Measurements from ENCODE around the gene MBD3L2. TPM values are rescaled to one million over a fixed set of nuclear protein-coding genes. Genes with fewer than 3 reads are reported as not detected.
"Not testable (repeated sequence)": the region's sequence is repeated elsewhere in the genome, so short reads cannot be mapped to it uniquely, and the experiment has no call there.

Gene MBD3L2
- polyA plus RNA-seq (ENCODE audit: insufficient read length in 10 of 10), result under 1 TPM in 1 of 10 donors, not detected in 9; 0.38 TPM
- long read RNA-seq, donor 1, result 0 reads
- long read RNA-seq, donor 2, result 0 reads
- long read RNA-seq, donor 3, result 0 reads
- long read RNA-seq, donor 4, result 0 reads
- long read RNA-seq, donor 5, result 0 reads
- long read RNA-seq, donor 6, result 0 reads
- long read RNA-seq, donor 7, result 0 reads
- long read RNA-seq, donor 8, result 0 reads
- long read RNA-seq, donor 9, result 0 reads

DNA sequence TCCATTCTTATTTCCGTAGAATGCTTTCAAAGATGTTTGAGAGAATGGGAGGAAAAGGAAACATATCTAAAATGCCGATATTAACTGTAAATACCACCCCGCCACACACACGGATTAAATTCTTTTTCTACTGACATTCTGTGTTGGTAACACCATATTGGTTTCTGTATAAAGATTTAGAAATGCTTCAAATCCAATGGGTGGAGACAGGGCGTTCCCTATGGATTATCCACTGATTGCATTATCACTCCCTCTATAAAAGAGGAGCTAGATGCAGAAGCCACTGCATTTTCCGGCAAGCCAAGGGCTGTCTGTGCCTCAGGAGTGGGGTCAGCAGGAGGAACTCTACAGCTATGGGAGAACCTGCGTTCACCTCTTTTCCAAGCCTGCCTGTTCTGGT, at the start of gene MBD3L2:
MBD3L2 (plus strand) TSS at position 301 of the 400 bp plus-strand sequence; CDS start at position 354, 53 bp downstream.
- DNase-seq, result not testable (repeated sequence)

DNA sequence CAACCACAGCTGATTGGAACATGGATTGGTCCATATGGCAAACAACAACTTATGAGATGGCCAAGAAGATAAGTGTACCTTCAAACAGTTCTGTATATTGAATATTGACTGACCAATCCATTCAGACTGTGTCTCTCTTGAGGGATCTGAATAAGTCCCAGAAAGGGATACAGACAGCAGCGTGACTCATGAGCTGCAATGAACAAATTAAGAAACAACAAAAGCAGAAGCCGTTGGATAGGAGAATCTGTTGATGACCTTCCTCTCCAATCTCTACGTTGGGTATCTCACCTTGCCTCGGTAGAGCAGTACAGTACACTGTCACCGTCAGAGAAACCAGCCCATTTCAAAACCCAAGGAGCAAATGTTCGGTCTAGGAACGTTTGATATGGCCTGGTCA, 49.2 kb upstream of the MBD3L2 start:
- no peak for DNase-seq

DNA sequence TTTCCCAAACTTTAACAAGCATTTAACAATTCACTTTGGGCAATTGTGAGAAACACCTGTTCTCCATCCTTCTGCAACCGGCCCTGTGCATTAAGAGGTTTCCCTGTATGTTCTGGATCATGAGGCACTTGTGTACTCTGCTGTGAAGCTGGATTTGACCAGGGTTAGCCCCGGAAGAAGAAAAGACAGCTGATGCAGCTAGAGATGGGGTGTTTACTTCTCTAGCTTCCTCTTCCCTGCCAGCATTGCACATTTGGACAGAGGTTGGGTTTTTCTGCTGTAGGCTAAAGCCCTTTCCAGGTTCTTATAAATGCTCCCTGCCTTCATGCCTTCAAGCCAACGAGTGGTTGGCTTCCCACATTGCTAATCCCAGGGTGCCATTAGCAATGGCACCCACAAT, 48.8 kb upstream of the MBD3L2 start:
- DNase-seq, result peak in 1 of 3 donors; percentile 2

DNA sequence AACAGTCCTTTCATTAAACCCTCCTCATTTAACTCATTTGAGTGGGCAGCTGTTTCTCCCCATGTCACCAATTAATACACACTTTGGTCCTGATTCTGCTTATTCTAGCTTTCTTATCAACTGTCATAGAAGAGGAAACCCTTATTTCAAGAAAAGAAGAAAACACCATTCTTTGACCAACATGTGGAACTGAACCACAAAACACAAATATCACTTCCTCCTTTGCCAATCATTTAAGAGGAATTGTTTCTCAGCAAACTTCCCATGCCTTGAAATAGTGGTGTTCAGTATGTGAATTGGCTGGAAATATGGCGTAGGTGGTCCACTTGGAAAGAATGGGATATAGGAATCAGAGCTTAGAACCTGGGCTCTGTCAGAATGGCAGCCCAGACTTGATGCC, 48.3 kb upstream of the MBD3L2 start:
- DNase-seq, result peak in 1 of 3 donors; percentile 3

DNA sequence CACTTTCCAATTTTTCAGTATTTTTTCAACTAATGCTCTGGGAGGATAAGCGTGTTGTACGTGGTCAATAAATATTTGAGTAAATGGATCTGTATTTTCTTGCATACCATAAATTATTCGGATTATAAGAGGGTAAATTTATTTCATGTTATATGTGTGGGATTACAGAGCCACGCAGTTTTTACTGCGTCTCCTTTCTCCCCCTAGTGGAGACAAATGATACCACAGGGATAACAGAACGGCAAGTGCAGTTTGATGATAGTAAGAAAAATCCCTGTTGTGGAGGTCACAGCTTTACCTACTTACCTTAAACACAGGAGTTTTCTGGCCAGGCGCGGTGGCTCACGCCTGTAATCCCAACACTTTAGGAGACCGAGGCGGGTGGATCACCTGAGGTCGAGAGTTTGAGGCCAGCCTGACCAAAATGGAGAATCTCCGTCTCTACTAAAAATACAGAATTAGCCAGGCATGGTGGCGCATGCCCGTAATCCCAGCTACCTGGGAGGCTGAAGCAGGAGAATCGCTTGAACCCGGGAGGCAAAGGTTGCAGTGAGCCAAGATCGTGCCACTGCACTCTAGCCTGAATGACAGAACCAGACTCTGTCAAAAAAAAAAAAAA, 44.7 kb upstream of the MBD3L2 start:
- peak; percentile 15 to 36 (median 23) for DNase-seq

DNA sequence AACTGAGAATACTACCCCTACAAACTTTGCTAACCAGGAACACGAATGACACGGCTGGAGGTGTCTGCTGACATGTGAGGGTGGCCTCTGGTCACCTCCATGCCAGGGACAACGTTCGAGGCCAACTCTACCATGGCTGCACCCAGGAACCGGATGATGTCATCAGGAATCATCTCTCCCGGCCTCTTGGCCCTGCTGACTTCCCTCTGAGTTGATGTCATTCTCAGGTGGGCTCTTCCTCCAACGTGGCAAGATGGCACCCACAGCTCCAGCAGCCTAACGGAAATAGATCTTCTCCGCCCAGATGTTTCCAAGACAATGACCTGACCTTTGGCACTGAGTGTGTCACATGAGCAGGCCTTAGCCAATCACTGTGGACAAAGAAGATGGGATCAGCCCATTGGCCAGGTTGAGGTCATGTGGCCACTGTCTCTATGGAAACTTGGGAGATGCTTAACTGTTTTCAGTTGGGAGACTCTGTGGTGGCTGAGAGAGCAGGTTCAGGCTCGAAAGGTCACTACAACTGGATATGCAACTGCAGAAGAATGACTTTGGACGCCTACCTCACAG, 42.9 kb upstream of the MBD3L2 start:
- no peak for DNase-seq

DNA sequence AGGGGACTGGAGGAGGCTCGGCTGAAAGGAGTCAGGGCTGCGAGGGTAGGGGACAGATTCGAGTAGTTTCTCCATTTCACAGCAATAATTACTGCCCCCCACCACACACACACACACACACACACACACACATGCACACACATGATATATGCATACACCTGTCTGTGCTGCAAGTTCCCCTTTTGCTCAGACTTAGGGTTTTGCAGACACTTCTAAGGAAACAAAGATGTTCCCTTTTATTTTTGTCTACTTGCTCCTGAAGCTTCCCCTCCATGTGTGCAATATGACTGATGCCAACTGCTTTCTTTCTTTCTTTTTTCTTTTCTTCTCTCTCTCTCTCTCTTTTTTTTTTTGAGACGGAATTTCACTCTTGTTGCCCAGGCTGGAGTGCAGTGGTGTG, 41.3 kb upstream of the MBD3L2 start:
- no peak for DNase-seq

DNA sequence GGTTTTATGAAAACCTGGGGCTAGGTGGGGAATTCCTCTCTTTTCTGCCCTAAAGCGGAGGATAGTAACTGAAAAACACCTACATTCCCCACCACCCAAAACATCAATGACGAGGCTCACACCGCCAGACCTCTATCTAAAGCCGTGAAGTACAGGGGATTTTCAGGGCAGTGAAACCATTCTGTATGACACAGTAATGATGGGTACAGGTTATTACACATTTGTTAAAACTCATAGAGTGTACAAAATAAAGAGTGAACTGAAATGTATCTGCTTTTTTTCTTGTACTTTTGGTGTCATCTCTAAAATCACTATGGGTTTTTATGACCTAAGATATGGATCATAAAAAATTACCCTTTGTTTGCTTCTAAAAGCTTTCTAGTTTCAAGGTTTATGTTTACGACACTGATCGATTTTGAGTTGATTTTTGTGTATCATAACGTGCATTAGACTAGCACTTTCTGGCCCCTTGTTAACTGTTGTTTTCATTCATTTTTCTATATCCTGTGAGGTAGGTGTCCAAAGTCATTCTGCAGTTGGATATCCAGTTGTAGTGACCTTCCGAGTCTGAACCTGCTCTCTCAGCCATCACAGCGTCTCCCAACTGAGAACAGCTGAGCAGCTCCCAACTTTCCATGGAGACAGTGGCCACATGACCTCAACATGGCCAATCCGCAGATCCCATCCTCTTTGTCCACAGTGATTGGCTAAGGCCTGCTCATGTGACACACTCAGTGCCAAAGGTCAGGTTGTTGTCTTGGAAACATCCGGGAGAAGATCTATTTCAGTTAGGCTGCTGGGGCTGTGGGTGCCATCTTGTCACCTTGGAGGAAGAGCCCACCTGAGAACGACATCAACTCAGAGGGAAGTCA, 38.2 kb upstream of the MBD3L2 start:
- DNase-seq, result no peak

DNA sequence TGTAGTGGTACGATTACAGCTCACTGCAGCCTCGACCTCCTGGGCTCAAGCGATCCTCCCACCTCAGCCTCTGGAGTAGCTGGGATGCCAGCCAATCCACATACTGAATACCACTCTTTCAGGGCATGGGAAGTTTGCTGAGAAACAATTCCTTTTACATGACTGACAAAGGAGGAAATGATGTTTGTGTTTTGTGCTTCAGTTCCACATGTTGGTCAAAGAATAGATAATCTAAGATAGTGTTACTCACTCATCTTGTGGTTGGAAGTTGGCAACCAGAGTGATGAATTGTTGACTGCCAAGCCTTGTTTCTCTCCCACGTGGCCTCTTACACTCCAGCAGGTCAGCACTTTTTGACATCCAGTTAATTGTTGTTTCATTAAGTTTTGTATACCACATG, 35.4 kb upstream of the MBD3L2 start:
- DNase-seq, result no peak

DNA sequence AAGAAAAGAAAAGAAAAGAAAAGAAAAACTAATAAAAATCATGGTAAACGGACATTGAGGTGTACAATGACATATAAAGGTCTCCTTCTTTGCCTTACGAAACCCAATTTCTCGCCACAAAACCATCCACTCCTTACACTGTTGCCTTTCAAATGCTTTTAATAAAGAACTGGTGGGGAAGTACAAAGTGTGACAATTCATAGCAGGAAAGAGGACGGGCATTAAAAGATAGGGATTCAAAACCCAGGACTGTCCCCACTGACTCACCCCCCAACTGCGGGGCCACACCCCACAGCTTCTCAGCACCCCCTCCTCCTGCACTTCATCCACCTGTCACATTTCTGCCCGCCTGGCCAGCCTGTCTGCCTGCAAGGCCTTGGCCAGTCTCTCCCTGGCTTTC, 30.3 kb upstream of the MBD3L2 start:
- DNase-seq, result no peak

DNA sequence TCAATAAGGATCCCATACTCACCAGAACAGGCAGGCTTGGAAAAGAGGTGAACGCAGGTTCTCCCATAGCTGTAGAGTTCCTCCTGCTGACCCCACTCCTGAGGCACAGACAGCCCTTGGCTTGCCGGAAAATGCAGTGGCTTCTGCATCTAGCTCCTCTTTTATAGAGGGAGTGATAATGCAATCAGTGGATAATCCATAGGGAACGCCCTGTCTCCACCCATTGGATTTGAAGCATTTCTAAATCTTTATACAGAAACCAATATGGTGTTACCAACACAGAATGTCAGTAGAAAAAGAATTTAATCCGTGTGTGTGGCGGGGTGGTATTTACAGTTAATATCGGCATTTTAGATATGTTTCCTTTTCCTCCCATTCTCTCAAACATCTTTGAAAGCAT, 27.8 kb upstream of the MBD3L2 start, which contains the start of gene MBD3L2B:
MBD3L2B (minus strand) TSS at position 101 of the 400 bp plus-strand sequence; CDS start at position 67, 34 bp downstream.
- not testable (repeated sequence) for DNase-seq

DNA sequence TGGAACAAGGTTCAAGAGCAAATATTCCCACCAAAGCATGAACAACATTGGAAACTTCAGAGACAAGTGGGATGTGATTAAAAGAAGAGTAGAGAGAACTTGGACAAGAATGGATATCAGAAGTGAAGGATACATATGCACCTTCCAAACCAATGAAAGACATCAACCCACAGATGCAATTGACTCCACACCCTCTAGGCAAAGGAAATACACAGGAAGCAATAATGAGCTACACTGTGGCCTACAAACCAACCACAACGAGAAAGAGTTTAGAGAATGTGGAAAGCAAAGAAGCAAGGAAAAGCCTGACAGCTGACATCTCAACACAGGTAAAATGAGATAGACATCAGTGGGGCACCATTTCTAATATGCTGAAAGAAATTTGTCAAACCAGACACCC, 20.3 kb upstream of the MBD3L2 start:
- not testable (repeated sequence) for DNase-seq

DNA sequence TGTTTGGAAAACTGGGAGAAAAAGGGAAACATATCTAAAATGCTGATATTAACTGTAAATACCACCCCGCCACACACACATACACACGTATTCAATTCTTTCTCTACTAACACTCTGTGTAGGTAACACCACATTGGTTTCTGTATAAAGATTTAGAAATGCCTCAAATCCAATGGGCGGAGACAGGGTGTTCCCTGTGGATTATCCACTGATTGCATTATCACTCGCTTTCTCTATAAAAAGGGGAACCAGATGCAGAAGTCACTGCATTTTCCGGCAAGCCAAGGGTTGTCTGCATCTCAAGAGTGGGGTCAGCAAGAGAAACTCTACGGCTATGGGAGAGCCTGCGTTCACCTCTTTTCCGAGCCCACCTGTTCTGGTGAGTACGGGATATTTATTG, 18.8 kb upstream of the MBD3L2 start, which contains the start of gene MBD3L5:
MBD3L5 (plus strand) TSS at position 301 of the 400 bp plus-strand sequence; CDS start at position 335, 34 bp downstream.
- DNase-seq, result not testable (repeated sequence)

DNA sequence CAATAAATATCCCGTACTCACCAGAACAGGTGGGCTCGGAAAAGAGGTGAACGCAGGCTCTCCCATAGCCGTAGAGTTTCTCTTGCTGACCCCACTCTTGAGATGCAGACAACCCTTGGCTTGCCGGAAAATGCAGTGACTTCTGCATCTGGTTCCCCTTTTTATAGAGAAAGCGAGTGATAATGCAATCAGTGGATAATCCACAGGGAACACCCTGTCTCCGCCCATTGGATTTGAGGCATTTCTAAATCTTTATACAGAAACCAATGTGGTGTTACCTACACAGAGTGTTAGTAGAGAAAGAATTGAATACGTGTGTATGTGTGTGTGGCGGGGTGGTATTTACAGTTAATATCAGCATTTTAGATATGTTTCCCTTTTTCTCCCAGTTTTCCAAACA, 9.0 kb upstream of the MBD3L2 start, which contains the start of gene MBD3L4:
MBD3L4 (minus strand) TSS at position 101 of the 400 bp plus-strand sequence; CDS start at position 66, 35 bp downstream.
- DNase-seq, result not testable (repeated sequence)

DNA sequence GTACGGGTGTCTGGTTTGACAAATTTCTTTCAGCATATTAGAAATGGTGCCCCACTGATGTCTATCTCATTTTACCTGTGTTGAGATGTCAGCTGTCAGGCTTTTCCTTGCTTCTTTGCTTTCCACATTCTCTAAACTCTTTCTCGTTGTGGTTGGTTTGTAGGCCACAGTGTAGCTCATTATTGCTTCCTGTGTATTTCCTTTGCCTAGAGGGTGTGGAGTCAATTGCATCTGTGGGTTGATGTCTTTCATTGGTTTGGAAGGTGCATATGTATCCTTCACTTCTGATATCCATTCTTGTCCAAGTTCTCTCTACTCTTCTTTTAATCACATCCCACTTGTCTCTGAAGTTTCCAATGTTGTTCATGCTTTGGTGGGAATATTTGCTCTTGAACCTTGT, 7.6 kb upstream of the MBD3L2 start:
- not testable (repeated sequence) for DNase-seq

DNA sequence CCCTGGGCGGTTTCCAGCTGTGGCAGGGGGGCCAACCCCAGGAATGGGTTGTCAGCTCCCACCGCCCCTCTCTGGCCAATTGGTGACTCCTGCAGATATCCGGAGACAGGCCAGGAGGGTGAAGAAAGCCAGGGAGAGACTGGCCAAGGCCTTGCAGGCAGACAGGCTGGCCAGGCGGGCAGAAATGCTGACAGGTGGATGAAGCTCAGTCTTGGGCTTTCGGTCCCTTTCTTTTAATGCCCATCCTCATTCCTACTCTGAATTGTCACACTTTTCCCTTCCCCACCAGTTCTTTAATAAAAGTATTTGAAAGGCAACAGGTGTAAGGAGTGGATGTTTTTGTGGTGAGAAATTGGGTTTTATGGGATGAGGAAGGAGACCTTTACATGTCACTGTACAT, 2.3 kb downstream of the MBD3L2 start:
- not testable (repeated sequence) for DNase-seq

DNA sequence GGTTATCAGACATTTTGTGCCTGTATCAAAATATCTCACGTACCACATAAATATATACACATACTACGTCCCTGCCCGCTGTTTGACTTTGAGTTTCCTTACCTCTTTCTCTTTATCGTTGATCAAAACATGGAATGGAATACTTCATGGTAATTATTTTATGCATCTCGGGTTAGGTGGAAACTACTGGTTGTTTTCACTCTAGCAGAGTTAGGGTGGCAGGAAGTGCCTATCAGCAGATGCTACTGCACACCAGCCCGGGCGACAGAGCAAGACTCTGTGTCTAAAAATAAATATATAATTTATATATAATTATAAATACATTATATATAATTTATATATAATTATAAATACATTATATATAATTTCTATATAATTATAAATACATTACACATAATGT, 3.8 kb downstream of the MBD3L2 start:
- not testable (repeated sequence) for DNase-seq

DNA sequence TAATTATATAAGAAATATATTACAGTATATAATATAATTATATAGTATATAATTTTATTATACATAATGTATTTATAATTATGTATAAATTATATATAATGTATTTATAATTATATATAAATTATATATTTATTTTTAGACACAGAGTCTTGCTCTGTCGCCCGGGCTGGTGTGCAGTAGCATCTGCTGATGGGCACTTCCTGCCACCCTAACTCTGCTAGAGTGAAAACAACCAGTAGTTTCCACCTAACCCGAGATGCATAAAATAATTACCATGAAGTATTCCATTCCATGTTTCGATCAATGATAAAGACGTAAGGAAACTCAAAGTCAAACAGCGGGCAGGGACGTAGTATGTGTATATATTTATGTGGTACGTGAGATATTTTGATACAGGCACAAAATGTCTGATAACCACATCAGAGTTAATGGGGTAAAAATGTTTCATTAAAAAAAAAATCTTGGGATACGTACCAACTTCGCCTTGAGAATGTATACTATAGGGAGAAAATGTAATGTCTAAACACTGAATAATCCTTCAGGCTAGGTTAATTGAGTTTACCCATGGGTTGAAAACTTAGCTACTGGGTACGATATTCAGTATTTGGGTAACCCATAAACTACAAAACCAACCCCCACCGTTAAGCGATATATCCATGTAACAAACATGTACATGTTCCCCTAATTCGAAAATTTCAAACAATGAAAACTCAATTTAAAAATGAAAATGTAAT, 5.7 kb downstream of the MBD3L2 start:
- DNase-seq, result not testable (repeated sequence)

DNA sequence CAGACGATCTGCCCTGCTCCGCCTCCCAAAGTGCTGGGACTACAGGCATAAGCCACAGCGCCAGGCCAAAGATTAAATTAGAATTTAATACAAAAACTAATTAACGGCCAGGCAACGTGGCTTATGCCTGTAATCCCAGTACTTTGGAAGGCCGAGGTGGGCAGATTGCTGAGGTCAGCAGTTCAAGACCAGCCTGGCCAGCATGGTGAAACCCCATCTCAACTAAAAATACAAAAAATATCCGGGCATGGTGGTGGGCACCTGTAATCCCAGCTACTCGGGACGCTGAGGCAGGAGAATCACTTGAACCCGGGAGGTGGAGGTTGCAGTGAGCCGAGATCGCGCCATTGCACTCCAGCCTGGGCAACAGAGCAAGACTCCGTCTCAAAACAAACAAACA, 6.6 kb downstream of the MBD3L2 start:
- not testable (repeated sequence) for DNase-seq

DNA sequence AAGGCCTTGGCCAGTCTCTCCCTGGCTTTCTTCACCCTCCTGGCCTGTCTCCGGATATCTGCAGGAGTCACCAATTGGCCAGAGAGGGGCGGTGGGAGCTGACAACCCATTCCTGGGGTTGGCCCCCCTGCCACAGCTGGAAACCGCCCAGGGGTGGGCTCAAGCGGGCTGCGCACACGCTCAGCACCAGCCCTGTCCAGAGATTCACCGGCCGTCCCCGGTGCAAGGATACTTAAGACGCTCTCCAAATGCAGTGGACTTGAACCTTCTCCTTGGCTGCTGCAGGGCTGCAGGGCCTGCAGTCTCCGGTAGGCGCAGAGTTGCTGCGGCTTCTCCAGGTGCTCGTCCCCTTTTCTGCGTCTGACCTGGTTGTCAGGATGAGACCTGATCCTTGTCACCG, 7.2 kb downstream of the MBD3L2 start:
- not testable (repeated sequence) for DNase-seq

DNA sequence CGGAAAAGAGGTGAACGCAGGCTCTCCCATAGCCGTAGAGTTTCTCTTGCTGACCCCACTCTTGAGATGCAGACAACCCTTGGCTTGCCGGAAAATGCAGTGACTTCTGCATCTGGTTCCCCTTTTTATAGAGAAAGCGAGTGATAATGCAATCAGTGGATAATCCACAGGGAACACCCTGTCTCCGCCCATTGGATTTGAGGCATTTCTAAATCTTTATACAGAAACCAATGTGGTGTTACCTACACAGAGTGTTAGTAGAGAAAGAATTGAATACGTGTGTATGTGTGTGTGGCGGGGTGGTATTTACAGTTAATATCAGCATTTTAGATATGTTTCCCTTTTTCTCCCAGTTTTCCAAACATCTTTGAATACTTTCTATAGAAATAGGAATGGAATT, 9.5 kb downstream of the MBD3L2 start, which contains the start of gene MBD3L3:
MBD3L3 (minus strand) TSS at position 101 of the 400 bp plus-strand sequence; CDS start at position 30, 71 bp downstream.
- not testable (repeated sequence) for DNase-seq

Data from muscle of back (tissue), 13 donors.